Measurements from ENCODE around the gene KCTD14.

- TF ChIP-seq, protein P1, sequence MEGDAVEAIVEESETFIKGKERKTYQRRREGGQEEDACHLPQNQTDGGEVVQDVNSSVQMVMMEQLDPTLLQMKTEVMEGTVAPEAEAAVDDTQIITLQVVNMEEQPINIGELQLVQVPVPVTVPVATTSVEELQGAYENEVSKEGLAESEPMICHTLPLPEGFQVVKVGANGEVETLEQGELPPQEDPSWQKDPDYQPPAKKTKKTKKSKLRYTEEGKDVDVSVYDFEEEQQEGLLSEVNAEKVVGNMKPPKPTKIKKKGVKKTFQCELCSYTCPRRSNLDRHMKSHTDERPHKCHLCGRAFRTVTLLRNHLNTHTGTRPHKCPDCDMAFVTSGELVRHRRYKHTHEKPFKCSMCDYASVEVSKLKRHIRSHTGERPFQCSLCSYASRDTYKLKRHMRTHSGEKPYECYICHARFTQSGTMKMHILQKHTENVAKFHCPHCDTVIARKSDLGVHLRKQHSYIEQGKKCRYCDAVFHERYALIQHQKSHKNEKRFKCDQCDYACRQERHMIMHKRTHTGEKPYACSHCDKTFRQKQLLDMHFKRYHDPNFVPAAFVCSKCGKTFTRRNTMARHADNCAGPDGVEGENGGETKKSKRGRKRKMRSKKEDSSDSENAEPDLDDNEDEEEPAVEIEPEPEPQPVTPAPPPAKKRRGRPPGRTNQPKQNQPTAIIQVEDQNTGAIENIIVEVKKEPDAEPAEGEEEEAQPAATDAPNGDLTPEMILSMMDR (IDR thresholded peaks at IDR 0.05): no peak
- no peak for TF ChIP-seq POLR2A (IDR thresholded peaks at IDR 0.05)
Observed at GRCh38 chr11:78050964-78051831, 28.1 kb upstream of the KCTD14 start.

Data from body of pancreas (tissue), 4 donors.